OCI-LY7 (cell line): ENCODE measurements around the gene ALDOB.

ENCODE experiments used
- CTCF ChIP-seq: fragments of 200-600 bp; sonication (generic); conservative IDR thresholded peaks from 2 replicates; pipeline ENCODE4 v1.5.1; 2014; ENCODE audit warnings: mild to moderate bottlenecking, antibody characterized with exemption, low read length, moderate library complexity, mixed read lengths
- EZH2phosphoT487 ChIP-seq: fragments of 200-600 bp; sonication (generic); IDR thresholded peaks from 2 replicates; pipeline ENCODE4 v1.6.1; 2018; ENCODE audit warnings: low read depth, borderline replicate concordance, mild to moderate bottlenecking, mixed run types, antibody characterized with exemption, low read length, moderate library complexity, mixed read lengths

DNA sequence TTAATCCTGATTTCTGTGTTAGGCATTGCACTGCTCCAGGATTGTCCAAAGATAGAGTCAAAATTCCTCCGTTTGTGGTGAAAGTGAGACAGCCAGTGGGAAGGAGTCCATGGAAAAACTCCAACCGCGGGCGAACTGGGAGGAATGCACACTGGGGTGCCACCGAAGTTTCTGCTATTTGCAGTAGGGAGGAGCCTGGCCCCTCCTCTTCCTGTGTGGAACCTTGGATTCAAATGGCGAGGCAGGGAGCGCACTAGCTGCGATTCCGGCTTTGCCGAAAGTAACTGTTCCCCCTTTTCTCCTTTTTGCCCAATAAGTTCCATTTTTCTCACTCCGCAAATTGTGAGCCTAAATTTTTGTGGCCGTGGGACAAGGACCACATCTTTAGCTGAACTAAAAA lies 60.0 kb downstream of the ALDOB start:
- no peak for TF ChIP-seq CTCF
- TF ChIP-seq EZH2phosphoT487: no peak
